H1 (cell line): Measurements from ENCODE around the gene TEAD1. TPM values are rescaled to one million over a fixed set of nuclear protein-coding genes. Genes with fewer than 3 reads are reported as not detected.

Source experiments
- CTCF ChIA-PET: fragments of 300-600 bp; sonication (Branson Sonifier 250); formaldehyde crosslinking; loops from one replicate; lab custom pipeline; 2021; ENCODE audit not compliant: partially characterized antibody; lab: Charles Lee
- POLR2A ChIA-PET: fragments of 300-600 bp; sonication (Branson Sonifier 250); formaldehyde crosslinking; loops from one replicate; lab custom pipeline; 2021; ENCODE audit warnings: inconsistent platforms; ENCODE audit not compliant: partially characterized antibody; lab: Charles Lee
- DNase-seq, 2 experiments: peaks; one replicate each; pipeline versions ENCODE4 v3.0.0 to v3.0.0-alpha.2; 2010 to 2022; ENCODE audit warnings: low spot score in 2 of 2, low read depth in 1 of 2, mixed read lengths in 1 of 2
- FAIRE-seq: peaks from 2 replicates; lab custom pipeline; 2011; peaks lifted over from hg19 to GRCh38; lab: Jason Lieb, UNC
- H2AFZ ChIP-seq: 2 replicates; pipeline ENCODE4 v1.8.1; 2012; ENCODE audit warnings: low read length, inconsistent platforms
- H2AK5ac ChIP-seq: 2 replicates; pipeline ENCODE4 v1.6.1; 2013; ENCODE audit warnings: low read depth, low read length
- H2BK120ac ChIP-seq: replicated peaks from 2 replicates; pipeline ENCODE3; 2013; ENCODE audit warnings: low read depth, low read length, inconsistent platforms
- H2BK12ac ChIP-seq: 2 replicates; pipeline ENCODE4 v1.6.1; 2013; ENCODE audit warnings: low read depth, low read length
- H2BK15ac ChIP-seq: 2 replicates; pipeline ENCODE4 v1.6.1; 2013; ENCODE audit warnings: low read length
- H2BK20ac ChIP-seq: 2 replicates; pipeline ENCODE4 v1.6.1; 2013; ENCODE audit warnings: low read length
- H2BK5ac ChIP-seq: 2 replicates; pipeline ENCODE4 v1.6.1; 2013; ENCODE audit warnings: low read depth, low read length
- H3K14ac ChIP-seq: 2 replicates; pipeline ENCODE4 v1.6.1; 2013; ENCODE audit warnings: inconsistent platforms; ENCODE audit not compliant: insufficient read length
- H3K18ac ChIP-seq: 2 replicates; pipeline ENCODE4 v1.6.1; 2013; ENCODE audit warnings: low read length; ENCODE audit errors: extremely low read depth
- H3K23ac ChIP-seq: 2 replicates; pipeline ENCODE4 v1.6.1; 2013; ENCODE audit warnings: inconsistent platforms; ENCODE audit not compliant: insufficient read length
- H3K23me2 ChIP-seq: 2 replicates; pipeline ENCODE4 v1.6.1; 2013; ENCODE audit warnings: low read depth, low read length
- H3K27ac ChIP-seq: 2 replicates; pipeline ENCODE4 v1.6.1; 2011; ENCODE audit warnings: low read depth, low read length, inconsistent platforms
- H3K27me3 ChIP-seq, 4 experiments: replicated peaks in 1 of 4; 1 replicate in 1 of 4; 2 replicates in 3 of 4; pipeline versions ENCODE4 v1.6.1 to v1.8.1; 2011 to 2013; ENCODE audit warnings: low read length in 3 of 4, mild to moderate bottlenecking in 3 of 4, inconsistent platforms in 2 of 4, mixed read lengths in 2 of 4, moderate library complexity in 1 of 4; ENCODE audit not compliant: control insufficient read depth in 3 of 4, insufficient read depth in 3 of 4; ENCODE audit errors: extremely low read depth in 1 of 4
- H3K36me3 ChIP-seq, 4 experiments: 2 replicates each; pipeline versions ENCODE4 v1.6.1 to v1.8.1; 2011 to 2013; ENCODE audit warnings: mild to moderate bottlenecking in 4 of 4, low read length in 3 of 4, moderate library complexity in 2 of 4, control low read depth in 1 of 4, inconsistent platforms in 1 of 4; ENCODE audit not compliant: insufficient read depth in 4 of 4, control insufficient read depth in 2 of 4
- H3K4ac ChIP-seq: replicated peaks from 2 replicates; pipeline ENCODE3; 2013; ENCODE audit warnings: low read length, low read depth, mixed read lengths, inconsistent platforms; ENCODE audit not compliant: insufficient read length
- H3K4me1 ChIP-seq, 4 experiments: replicated peaks in 1 of 4; 1 replicate in 1 of 4; 2 replicates in 3 of 4; pipeline versions ENCODE4 v1.6.1 to v1.8.1; 2011 to 2013; ENCODE audit warnings: low read length in 3 of 4, inconsistent platforms in 2 of 4, mixed read lengths in 1 of 4; ENCODE audit not compliant: insufficient read depth in 4 of 4, control insufficient read depth in 3 of 4
- H3K4me2 ChIP-seq, 2 experiments: 2 replicates each; pipeline versions ENCODE4 v1.6.1 to v1.8.1; 2011 to 2013; ENCODE audit warnings: low read depth in 2 of 2, low read length in 2 of 2, control low read depth in 1 of 2, inconsistent platforms in 1 of 2, mild to moderate bottlenecking in 1 of 2; ENCODE audit not compliant: insufficient read depth in 1 of 2
- H3K4me3 ChIP-seq, 4 experiments: fragments of 200-600, 300-600 bp in 1 of 4; sonication (generic), shearing (Covaris generic), sonication (Bioruptor Twin) in 1 of 4; 2 replicates each; pipeline versions ENCODE4 v1.5.1 to v1.8.1; 2011 to 2016; ENCODE audit warnings: low read length in 4 of 4, low read depth in 3 of 4, control low read depth in 2 of 4, inconsistent platforms in 2 of 4, mild to moderate bottlenecking in 2 of 4, mixed read lengths in 1 of 4, moderate library complexity in 1 of 4; ENCODE audit not compliant: insufficient read depth in 2 of 4; ENCODE audit errors: extremely low read depth in 1 of 4
- H3K56ac ChIP-seq: replicated peaks from 2 replicates; pipeline ENCODE3; 2013; ENCODE audit warnings: low read depth, mild to moderate bottlenecking, mixed read lengths, low read length, inconsistent platforms; ENCODE audit not compliant: insufficient read length
- H3K79me1 ChIP-seq: 2 replicates; pipeline ENCODE4 v1.6.1; 2013; ENCODE audit warnings: low read depth, low read length, control low read depth
- H3K79me2 ChIP-seq, 2 experiments: 2 replicates each; pipeline versions ENCODE4 v1.6.1 to v1.8.1; 2012 to 2013; ENCODE audit warnings: low read length in 2 of 2, mild to moderate bottlenecking in 2 of 2, inconsistent platforms in 1 of 2; ENCODE audit not compliant: insufficient read depth in 2 of 2, control insufficient read depth in 1 of 2
- H3K9ac ChIP-seq, 4 experiments: replicated peaks in 1 of 4; 1 replicate in 1 of 4; 2 replicates in 3 of 4; pipeline versions ENCODE4 v1.6.1 to v1.8.1; 2011 to 2013; ENCODE audit warnings: low read depth in 3 of 4, low read length in 3 of 4, control low read depth in 2 of 4, mild to moderate bottlenecking in 2 of 4, moderate library complexity in 2 of 4, inconsistent platforms in 1 of 4; ENCODE audit errors: extremely low read depth in 1 of 4
- H3K9me3 ChIP-seq, 2 experiments: 2 replicates each; pipeline versions ENCODE4 v1.6.1 to v1.8.1; 2012 to 2013; ENCODE audit warnings: mild to moderate bottlenecking in 2 of 2, moderate library complexity in 2 of 2, control low read depth in 1 of 2, inconsistent platforms in 1 of 2, low read depth in 1 of 2, low read length in 1 of 2, mixed read lengths in 1 of 2; ENCODE audit not compliant: insufficient read depth in 2 of 2
- H4K20me1 ChIP-seq, 2 experiments: replicated peaks in 1 of 2; 2 replicates each; pipeline versions ENCODE3 to v1.8.1; 2011 to 2013; ENCODE audit warnings: inconsistent platforms in 2 of 2, low read length in 2 of 2, mild to moderate bottlenecking in 1 of 2; ENCODE audit not compliant: insufficient read depth in 2 of 2, control insufficient read depth in 1 of 2
- H4K5ac ChIP-seq: 2 replicates; pipeline ENCODE4 v1.6.1; 2013; ENCODE audit warnings: low read length, low read depth, mixed read lengths, inconsistent platforms; ENCODE audit not compliant: insufficient read length
- H4K8ac ChIP-seq: 2 replicates; pipeline ENCODE4 v1.8.0; 2013; ENCODE audit warnings: mild to moderate bottlenecking, moderate library complexity, low read length, inconsistent platforms; ENCODE audit not compliant: insufficient read depth; ENCODE audit errors: extremely low read depth
- H4K91ac ChIP-seq: replicated peaks from 2 replicates; pipeline ENCODE3; 2013; ENCODE audit warnings: low read length, mixed read lengths, inconsistent platforms; ENCODE audit not compliant: insufficient read length
- ATF3 ChIP-seq: IDR thresholded peaks from 2 replicates; pipeline ENCODE4 v1.6.1; 2011; ENCODE audit warnings: low read depth, mild to moderate bottlenecking, low read length; ENCODE audit not compliant: insufficient read depth
- CREB1 ChIP-seq: IDR thresholded peaks from 2 replicates; pipeline ENCODE4 v1.6.1; 2012; ENCODE audit warnings: inconsistent platforms
- CTBP2 ChIP-seq: IDR thresholded peaks from 2 replicates; pipeline ENCODE4 v1.7.0; 2011; ENCODE audit warnings: borderline replicate concordance, mild to moderate bottlenecking, moderate library complexity, mixed read lengths, low read length; ENCODE audit not compliant: insufficient read depth, insufficient read length
- FOSL1 ChIP-seq: IDR thresholded peaks from 2 replicates; pipeline ENCODE4 v1.6.1; 2011; ENCODE audit warnings: mild to moderate bottlenecking, low read depth, low read length, moderate library complexity; ENCODE audit not compliant: insufficient read depth
- HDAC2 ChIP-seq, 2 experiments: fragments of 300-600 bp in 1 of 2; sonication (generic) in 1 of 2; IDR thresholded peaks; 2 replicates each; pipeline ENCODE4 v1.6.1; 2011 to 2012; ENCODE audit warnings: low read depth in 2 of 2, low read length in 2 of 2, mild to moderate bottlenecking in 2 of 2, moderate library complexity in 2 of 2, borderline replicate concordance in 1 of 2, inconsistent platforms in 1 of 2
- KDM4A ChIP-seq: IDR thresholded peaks from one replicate; pipeline ENCODE4 v1.7.1; 2012; ENCODE audit warnings: low read depth, mild to moderate bottlenecking, moderate library complexity, low read length, inconsistent platforms; ENCODE audit not compliant: severe bottlenecking
- SP4 ChIP-seq: IDR thresholded peaks from 2 replicates; pipeline ENCODE4 v1.6.1; 2012; ENCODE audit warnings: low read length, inconsistent platforms
- TAF1 ChIP-seq: IDR thresholded peaks from 2 replicates; pipeline ENCODE4 v1.6.1; 2011; ENCODE audit warnings: mild to moderate bottlenecking, low read depth, low read length
- TCF12 ChIP-seq: IDR thresholded peaks from 2 replicates; pipeline ENCODE4 v1.6.1; 2011; ENCODE audit warnings: low read depth, mild to moderate bottlenecking, low read length
- WGBS, 2 experiments: shearing (Covaris generic) in 1 of 2; methylation state at CpG; one replicate each; pipeline versions ENCODE4 v1.1.6 to v1.1.7; 2013 to 2015; ENCODE audit warnings: low lambda C conversion rate in 2 of 2, mixed read lengths in 2 of 2, inconsistent platforms in 1 of 2, low coverage in 1 of 2, missing lambda C conversion rate in 1 of 2; ENCODE audit not compliant: insufficient replicate concordance in 2 of 2, insufficient coverage in 1 of 2, insufficient read length in 1 of 2; ENCODE audit errors: extremely low coverage in 1 of 2, missing lambda C conversion rate in 1 of 2; 5-methylcytosine and 5-hydroxymethylcytosine counted together
- polyA plus RNA-seq, 7 experiments: library from polyadenylated mRNA; depleted of rRNA in 3 of 7; stranded (reverse) in 5 of 7; unstranded in 2 of 7; fragments of >200 nt in 5 of 7; fragments of 200-250 nt in 2 of 7; gene quantifications; 1 replicate in 5 of 7; 2 replicates in 1 of 7; 4 replicates in 1 of 7; pipeline versions ENCODE4 v1.2.1 to v1.2.3, GENCODE V29; 2011 to 2013; ENCODE audit warnings: missing spikeins in 2 of 7, mixed read lengths in 2 of 7
- total RNA-seq: library from RNA; stranded (reverse); fragmentation: NEBNext Ultra II Directional; extraction: Animal tissue kit (Norgen Biotek cat#: 25700); gene quantifications from 2 replicates; pipeline ENCODE4 v1.2.1, GENCODE V29; 2021

The TEAD1 gene
- total and polyA plus RNA-seq, 2 of the 8 experiments (the other 6 are each of a cell fraction or from before 2014, with no cell fraction given) = 15.6 to 67.4 TPM

- H3K9ac ChIP-seq = no peak overlapping the region
- H3K14ac ChIP-seq = no peak overlapping the region
- DNase-seq = no peak
- H3K79me2 ChIP-seq = no peaks in the 10 kb centered on the region
- 88% methylated on average over 1 of the region's 1 CpG; no CpG with 5 or more reads in 1 of the 2 experiments for WGBS, 2 experiments
- H3K4me1 ChIP-seq = no peaks in the 10 kb centered on the region
- no peak overlapping the region for H2BK120ac ChIP-seq
- H3K79me1 ChIP-seq = no peaks in the 10 kb centered on the region
- no peaks in the 10 kb centered on the region for H3K9me3 ChIP-seq
- no peak overlapping the region for H3K4me3 ChIP-seq
- no peak overlapping the region for H4K91ac ChIP-seq
- H2BK15ac ChIP-seq = no peak overlapping the region
- ChIA-PET CTCF (no interaction called here), POLR2A (no interaction called here)
- H3K18ac ChIP-seq = no peak overlapping the region
- no peak overlapping the region for H3K23ac ChIP-seq
- no peaks in the 10 kb centered on the region for H3K27me3 ChIP-seq
- H2BK5ac ChIP-seq = no peak overlapping the region
- no peak overlapping the region for H2AK5ac ChIP-seq
- no peaks in the 10 kb centered on the region for H3K36me3 ChIP-seq
- H3K56ac ChIP-seq = no peak overlapping the region
- no peak overlapping the region for H3K4me2 ChIP-seq
- H3K27ac ChIP-seq = no peak overlapping the region
- no peak overlapping the region for H4K5ac ChIP-seq
- no peak overlapping the region for H4K8ac ChIP-seq
- no peaks in the 10 kb centered on the region for H3K23me2 ChIP-seq
- no peaks in the 10 kb centered on the region for H4K20me1 ChIP-seq
- no peak overlapping the region for H2BK20ac ChIP-seq
- no peak overlapping the region for H2AFZ ChIP-seq
- no peak for FAIRE-seq
- H3K4ac ChIP-seq = no peak overlapping the region
- no peak for TF ChIP-seq TAF1
- TF ChIP-seq CREB1 = no peak
- no peak for TF ChIP-seq ATF3
- no peak for TF ChIP-seq KDM4A
- no peak for TF ChIP-seq SP4
- no peak for TF ChIP-seq TCF12
- TF ChIP-seq HDAC2 (IDR thresholded peaks at IDR 0.05; ENCODE audit: borderline replicate concordance in 1 of 2, low read depth in 2 of 2, low read length in 2 of 2) = no peak
- TF ChIP-seq FOSL1 = no peak
- no peak for TF ChIP-seq CTBP2
- H2BK12ac ChIP-seq = no peak overlapping the region
Measured at GRCh38 chr11:12634329-12634728, 39.9 kb upstream of the TEAD1 start.
